Measurements from ENCODE around the gene SFTPB.
"Not testable (repeated sequence)": the region's sequence is repeated elsewhere in the genome, so short reads cannot be mapped to it uniquely, and the experiment has no call there.

SFTPB gene

DNA sequence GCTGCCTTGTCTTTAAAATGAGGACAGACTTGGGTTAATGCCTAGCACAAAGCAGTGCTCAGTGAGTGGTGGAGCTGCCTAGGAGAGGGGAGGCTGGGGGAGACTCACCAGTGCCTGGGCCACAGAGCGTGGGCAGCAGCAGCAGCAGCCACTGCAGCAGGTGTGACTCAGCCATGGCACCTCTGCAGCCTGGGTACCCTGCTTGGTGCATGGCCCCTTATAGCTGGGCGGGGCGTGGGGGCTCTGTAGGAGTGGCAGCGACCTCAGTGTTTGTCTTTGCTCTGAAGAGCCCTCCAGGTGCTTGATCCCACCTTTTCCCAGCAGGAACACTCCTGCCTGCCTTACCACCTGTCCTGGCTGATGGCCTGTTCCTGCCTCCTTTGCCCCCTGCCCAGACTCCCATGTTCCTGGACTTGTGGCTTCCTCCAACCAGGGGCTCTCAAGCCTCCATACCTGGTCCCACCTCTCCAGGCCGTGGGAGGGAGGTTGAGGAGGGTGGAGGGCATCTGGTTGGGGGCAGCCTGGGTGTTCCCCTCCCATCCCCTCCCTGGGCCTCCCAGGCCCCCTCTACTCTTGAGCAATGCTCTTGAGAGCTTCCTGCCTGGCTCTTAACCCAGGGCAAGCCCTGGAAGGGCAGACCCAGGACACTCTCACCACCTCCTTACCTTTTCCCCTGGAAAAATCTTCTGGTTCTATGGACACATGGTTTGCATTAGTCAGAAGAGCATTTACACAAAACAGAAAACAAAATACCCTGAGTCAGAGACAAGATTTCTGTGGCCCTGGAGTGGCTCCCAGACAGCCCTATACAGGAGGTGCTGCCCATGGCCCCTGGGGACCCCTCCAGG is at the start of gene SFTPB:
Gene SFTPB, minus strand, starts transcription at position 191 of the 848 bp plus-strand sequence. Its CDS starts 16 bp downstream, at position 175.
- Histone ChIP-seq H3K9me3 (ENCODE audit: low read length) (no peaks in the 10 kb centered on the region), H3K27me3 (ENCODE audit: insufficient read depth, low read length) (no peaks in the 10 kb centered on the region), H3K36me3 (ENCODE audit: insufficient read depth, low read length) (no peaks in the 10 kb centered on the region), H3K4me1 (ENCODE audit: insufficient read depth, low read length) (no peaks in the 10 kb centered on the region), H3K4me3 (ENCODE audit: low read length) (no peak within 1 kb of the TSS), H2AFZ (ENCODE audit: low read depth, low read length) (no peak within 1 kb of the TSS)

GRCh38 chr2:85717308-85718008 is 49.5 kb upstream of the SFTPB start:
- Histone ChIP-seq H3K36me3 (ENCODE audit: insufficient read depth, low read length) (no peaks in the 10 kb centered on the region), H2AFZ (ENCODE audit: low read depth, low read length) (no peak overlapping the region), H3K9me3 (ENCODE audit: low read length) (no peaks in the 10 kb centered on the region), H3K27me3 (ENCODE audit: insufficient read depth, low read length) (peaks cover 5% of the 10 kb centered on the region), H3K4me3 (ENCODE audit: low read length) (no peak overlapping the region), H3K4me1 (ENCODE audit: insufficient read depth, low read length) (no peaks in the 10 kb centered on the region)

- Histone ChIP-seq H3K4me1 (ENCODE audit: insufficient read depth, low read length) (no peaks in the 10 kb centered on the region), H3K9me3 (ENCODE audit: low read length) (no peaks in the 10 kb centered on the region), H2AFZ (ENCODE audit: low read depth, low read length) (no peak overlapping the region), H3K4me3 (ENCODE audit: low read length) (no peak overlapping the region), H3K27me3 (ENCODE audit: insufficient read depth, low read length) (peaks cover 8% of the 10 kb centered on the region), H3K36me3 (ENCODE audit: insufficient read depth, low read length) (no peaks in the 10 kb centered on the region)
Observed at GRCh38 chr2:85716346-85716914, 48.4 kb upstream of the SFTPB start.

GRCh38 chr2:85714841-85715240 is 46.8 kb upstream of the SFTPB start:
- Histone ChIP-seq H2AFZ (ENCODE audit: low read depth, low read length) (no peak overlapping the region), H3K27me3 (ENCODE audit: insufficient read depth, low read length) (peaks cover 14% of the 10 kb centered on the region), H3K4me3 (ENCODE audit: low read length) (no peak overlapping the region), H3K36me3 (ENCODE audit: insufficient read depth, low read length) (no peaks in the 10 kb centered on the region), H3K9me3 (ENCODE audit: low read length) (no peaks in the 10 kb centered on the region), H3K4me1 (ENCODE audit: insufficient read depth, low read length) (no peaks in the 10 kb centered on the region)

DNA sequence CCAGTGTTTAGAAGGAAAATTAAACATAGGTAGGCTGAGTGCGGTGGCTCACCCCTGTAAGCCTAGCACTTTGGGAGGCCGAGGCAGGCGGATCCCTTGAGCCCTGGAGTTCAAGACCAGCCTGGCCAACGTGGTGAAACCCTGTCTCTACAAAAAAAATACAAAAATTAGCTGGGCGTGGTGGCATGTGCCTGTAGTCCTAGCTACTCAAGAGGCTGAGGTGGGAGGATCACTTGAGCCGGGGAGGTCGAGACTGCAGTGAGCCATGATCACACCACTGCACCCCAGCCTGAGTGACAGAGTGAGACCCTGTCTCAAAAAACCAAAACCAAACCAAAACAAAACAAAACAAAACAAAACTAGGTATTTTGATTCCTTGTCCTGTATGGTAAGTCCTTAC is 46.4 kb upstream of the SFTPB start:
- not testable (repeated sequence) for H3K4me3 ChIP-seq (ENCODE audit: low read length); H3K36me3 ChIP-seq (ENCODE audit: insufficient read depth, low read length); H3K9me3 ChIP-seq (ENCODE audit: low read length); H2AFZ ChIP-seq (ENCODE audit: low read depth, low read length); H3K4me1 ChIP-seq (ENCODE audit: insufficient read depth, low read length)
- peaks cover 19% of the 10 kb centered on the region for H3K27me3 ChIP-seq (ENCODE audit: insufficient read depth, low read length)

GRCh38 chr2:85713836-85714235 is 45.8 kb upstream of the SFTPB start:
- H2AFZ ChIP-seq (ENCODE audit: low read depth, low read length): no peak overlapping the region
- H3K4me3 ChIP-seq (ENCODE audit: low read length): no peak overlapping the region

DNA sequence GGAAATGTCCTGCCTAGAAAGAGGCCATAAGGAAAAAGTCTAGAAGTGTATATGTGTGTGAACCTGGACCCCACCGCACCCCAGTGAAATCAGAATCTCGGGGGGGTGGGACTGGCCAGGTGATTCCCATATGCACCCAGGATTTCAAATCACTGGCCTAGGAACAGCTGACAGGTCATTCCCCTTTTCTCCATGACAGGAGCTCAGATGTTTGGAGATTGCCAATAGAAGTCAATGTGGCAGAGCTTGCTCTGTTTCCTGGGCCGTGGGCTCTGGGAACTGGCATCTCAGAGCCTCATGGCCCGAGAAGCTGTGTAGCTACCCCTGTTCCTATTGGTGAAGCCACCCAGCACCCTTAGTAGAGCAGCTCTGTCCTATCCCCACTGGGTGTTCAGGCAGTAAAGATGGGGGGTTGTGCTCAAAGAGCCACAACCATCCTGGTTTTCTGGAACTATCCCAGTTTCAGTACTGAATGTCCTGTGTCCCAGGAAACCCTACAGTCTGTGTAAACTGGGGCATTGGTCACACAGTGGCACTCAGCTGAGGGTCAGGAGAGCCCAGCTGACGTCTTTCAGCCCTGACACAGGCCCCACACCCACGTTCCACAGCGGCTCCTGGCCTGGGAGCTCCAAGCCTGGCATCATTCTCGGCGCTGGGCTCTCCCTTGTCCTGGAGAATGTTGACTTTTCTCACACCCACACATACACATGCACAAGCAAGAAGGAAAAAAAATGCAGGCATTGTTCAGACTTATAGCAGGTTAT is 45.0 kb upstream of the SFTPB start:
- Histone ChIP-seq H2AFZ (ENCODE audit: low read depth, low read length) (no peak overlapping the region), H3K27me3 (ENCODE audit: insufficient read depth, low read length) (peaks cover 24% of the 10 kb centered on the region)

More at GRCh38 chr2:85713836-85714235, 45.8 kb upstream of the SFTPB start:
- Histone ChIP-seq H3K36me3 (ENCODE audit: insufficient read depth, low read length) (no peaks in the 10 kb centered on the region), H3K27me3 (ENCODE audit: insufficient read depth, low read length) (peaks cover 20% of the 10 kb centered on the region), H3K9me3 (ENCODE audit: low read length) (no peaks in the 10 kb centered on the region), H3K4me1 (ENCODE audit: insufficient read depth, low read length) (no peaks in the 10 kb centered on the region)

GRCh38 chr2:85712336-85712735 is 44.3 kb upstream of the SFTPB start:
- Histone ChIP-seq H3K9me3 (ENCODE audit: low read length) (no peaks in the 10 kb centered on the region), H3K27me3 (ENCODE audit: insufficient read depth, low read length) (peaks cover 28% of the 10 kb centered on the region), H2AFZ (ENCODE audit: low read depth, low read length) (no peak overlapping the region), H3K4me1 (ENCODE audit: insufficient read depth, low read length) (no peaks in the 10 kb centered on the region), H3K36me3 (ENCODE audit: insufficient read depth, low read length) (no peaks in the 10 kb centered on the region), H3K4me3 (ENCODE audit: low read length) (no peak overlapping the region)

More for the DNA sequence above, 45.0 kb upstream of the SFTPB start:
- Histone ChIP-seq H3K4me1 (ENCODE audit: insufficient read depth, low read length) (no peaks in the 10 kb centered on the region), H3K9me3 (ENCODE audit: low read length) (no peaks in the 10 kb centered on the region), H3K4me3 (ENCODE audit: low read length) (no peak overlapping the region), H3K36me3 (ENCODE audit: insufficient read depth, low read length) (no peaks in the 10 kb centered on the region)

GRCh38 chr2:85711578-85712060 is 43.6 kb upstream of the SFTPB start:
- no peaks in the 10 kb centered on the region for H3K4me1 ChIP-seq (ENCODE audit: insufficient read depth, low read length)
- no peaks in the 10 kb centered on the region for H3K9me3 ChIP-seq (ENCODE audit: low read length)
- H3K4me3 ChIP-seq (ENCODE audit: low read length): no peak overlapping the region
- H2AFZ ChIP-seq (ENCODE audit: low read depth, low read length): no peak overlapping the region
- no peaks in the 10 kb centered on the region for H3K36me3 ChIP-seq (ENCODE audit: insufficient read depth, low read length)
- H3K27me3 ChIP-seq (ENCODE audit: insufficient read depth, low read length): peaks cover 28% of the 10 kb centered on the region

DNA sequence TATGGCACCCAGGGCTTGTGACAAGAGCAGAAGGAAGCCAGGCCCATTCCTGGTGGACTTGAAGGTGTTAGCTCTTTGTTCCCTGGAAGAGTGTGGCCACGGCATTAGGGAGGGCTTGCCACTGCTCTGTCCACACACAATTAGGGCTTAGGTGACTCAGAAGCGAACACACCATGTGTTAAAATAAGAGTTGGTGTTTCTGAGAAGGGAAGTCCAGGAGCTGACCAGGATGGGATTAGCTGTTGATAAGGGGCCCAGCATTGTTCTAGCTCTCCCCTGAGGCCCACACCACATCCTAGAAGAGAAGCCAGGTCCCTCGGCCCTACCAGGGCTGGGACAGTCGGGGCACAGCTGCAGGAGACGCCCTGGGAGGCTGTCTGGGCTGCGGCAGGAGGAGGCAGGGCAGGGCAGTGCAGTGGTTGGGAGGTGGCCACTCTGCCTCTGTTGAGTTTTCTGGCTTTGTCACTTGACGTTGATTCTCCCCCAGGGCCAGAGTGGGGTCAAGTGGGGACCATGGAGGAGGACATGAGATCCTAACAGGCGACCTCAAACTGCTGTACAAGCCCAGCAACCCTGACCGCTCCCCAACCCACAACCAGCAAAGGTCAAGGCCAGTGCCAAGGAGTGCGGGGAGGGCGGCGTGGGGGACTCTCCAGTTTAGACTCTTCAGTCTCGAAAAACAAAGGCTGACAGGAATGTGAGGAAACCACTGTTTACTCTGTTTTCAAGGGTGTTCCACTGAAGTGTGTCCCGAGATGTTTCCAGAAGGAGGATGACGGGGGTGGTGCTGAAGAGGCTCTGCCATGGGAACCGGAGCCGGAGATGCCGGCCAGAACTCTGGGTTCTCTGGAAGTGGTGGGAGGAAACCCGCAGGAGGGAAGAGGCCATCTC is 42.9 kb upstream of the SFTPB start:
- Histone ChIP-seq H3K9me3 (ENCODE audit: low read length) (no peaks in the 10 kb centered on the region), H3K4me3 (ENCODE audit: low read length) (no peak overlapping the region), H2AFZ (ENCODE audit: low read depth, low read length) (no peak overlapping the region), H3K27me3 (ENCODE audit: insufficient read depth, low read length) (peaks cover 33% of the 10 kb centered on the region), H3K4me1 (ENCODE audit: insufficient read depth, low read length) (no peaks in the 10 kb centered on the region), H3K36me3 (ENCODE audit: insufficient read depth, low read length) (no peaks in the 10 kb centered on the region)

DNA sequence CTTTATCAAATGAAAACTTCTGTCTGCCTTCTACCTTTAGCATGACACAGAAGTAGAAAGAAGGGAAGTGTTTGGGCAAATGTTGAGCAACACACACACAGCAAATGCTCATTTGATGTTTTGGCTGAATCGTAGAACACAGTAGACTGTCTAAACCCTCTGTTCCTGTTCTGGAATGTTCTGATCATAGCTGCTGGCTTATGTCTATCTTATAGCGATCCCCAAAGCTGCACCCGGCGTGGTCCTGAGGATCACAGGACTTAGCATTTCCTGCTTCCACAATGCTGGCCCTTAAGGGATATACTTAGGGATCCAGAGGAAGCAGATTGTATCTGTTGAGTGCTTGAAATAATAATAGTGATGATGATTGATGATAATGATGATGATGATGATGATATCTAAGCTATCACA is 41.4 kb upstream of the SFTPB start:
- H2AFZ ChIP-seq (ENCODE audit: low read depth, low read length): no peak overlapping the region
- H3K4me3 ChIP-seq (ENCODE audit: low read length): no peak overlapping the region
- no peaks in the 10 kb centered on the region for H3K36me3 ChIP-seq (ENCODE audit: insufficient read depth, low read length)
- no peaks in the 10 kb centered on the region for H3K4me1 ChIP-seq (ENCODE audit: insufficient read depth, low read length)
- H3K9me3 ChIP-seq (ENCODE audit: low read length): no peaks in the 10 kb centered on the region
- H3K27me3 ChIP-seq (ENCODE audit: insufficient read depth, low read length): peaks cover 33% of the 10 kb centered on the region

DNA sequence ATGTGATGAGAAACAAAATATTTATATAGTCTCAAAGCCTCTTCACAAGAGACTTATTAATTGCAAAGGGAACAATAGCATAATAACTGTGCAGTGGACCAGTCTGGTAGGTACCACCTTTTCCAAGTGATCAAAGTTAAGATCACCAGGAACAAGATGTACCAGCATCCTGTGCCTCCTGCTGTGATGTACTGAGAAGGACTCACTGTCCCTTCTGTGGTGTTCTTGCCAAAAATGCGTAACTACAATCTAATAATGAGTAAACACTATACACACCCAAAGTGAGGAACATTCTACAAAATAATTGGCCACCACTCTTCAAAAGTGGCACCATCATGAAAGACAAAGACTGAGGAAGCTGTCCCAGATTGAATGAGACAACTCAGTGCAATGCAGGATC is 40.6 kb upstream of the SFTPB start:
- Histone ChIP-seq H2AFZ (ENCODE audit: low read depth, low read length) (no peak overlapping the region), H3K36me3 (ENCODE audit: insufficient read depth, low read length) (no peaks in the 10 kb centered on the region), H3K4me1 (ENCODE audit: insufficient read depth, low read length) (no peaks in the 10 kb centered on the region), H3K9me3 (ENCODE audit: low read length) (no peaks in the 10 kb centered on the region), H3K27me3 (ENCODE audit: insufficient read depth, low read length) (peaks cover 33% of the 10 kb centered on the region), H3K4me3 (ENCODE audit: low read length) (no peak overlapping the region)

Data from neuron (in vitro differentiated cells).